Chondrocyte (in vitro differentiated cells): ENCODE data around the gene FNDC11. TPM values are rescaled to one million over a fixed set of nuclear protein-coding genes. Genes with fewer than 3 reads are reported as not detected.

Source experiments
- DNase-seq: peaks from one replicate; pipeline ENCODE4 v3.0.0; 2021; ENCODE audit warnings: mixed read lengths, low spot score
- H3K27ac Mint-ChIP-seq: one replicate; pipeline ENCODE4 v1.8.0; 2021; ENCODE audit warnings: mild to moderate bottlenecking, moderate library complexity, mixed read lengths; ENCODE audit not compliant: unreplicated experiment
- H3K27me3 Mint-ChIP-seq: 2 replicates; pipeline ENCODE4 v1.8.0; 2021; ENCODE audit warnings: low read depth, mixed read lengths
- H3K36me3 Mint-ChIP-seq: 2 replicates; pipeline ENCODE4 v1.8.0; 2021; ENCODE audit warnings: low read depth, mixed read lengths
- H3K4me1 Mint-ChIP-seq: 2 replicates; pipeline ENCODE4 v1.8.0; 2021; ENCODE audit warnings: low read depth, mild to moderate bottlenecking, mixed read lengths
- H3K4me3 Mint-ChIP-seq: one replicate; pipeline ENCODE4 v1.8.0; 2021; ENCODE audit warnings: mild to moderate bottlenecking, moderate library complexity, mixed read lengths; ENCODE audit not compliant: unreplicated experiment
- H3K9me3 Mint-ChIP-seq: 2 replicates; pipeline ENCODE4 v1.8.0; 2021; ENCODE audit warnings: low read depth, mixed read lengths
- total RNA-seq: library from RNA; stranded (reverse); gene quantifications from 3 replicates; pipeline ENCODE4 v1.2.1, GENCODE V29; 2021
- TF ChIP-seq, protein P1 (sequence below): fragments of 200-600 bp; sonication (generic); IDR thresholded peaks from 2 replicates; pipeline ENCODE4 v1.5.0; 2021; ENCODE audit warnings: antibody characterized with exemption, mild to moderate bottlenecking, moderate library complexity

FNDC11 gene
- total RNA-seq, 1 donor from 2014 or later: 0.25 TPM

- H3K27ac Mint-ChIP-seq: no peak overlapping the region
- TF ChIP-seq, protein P1, sequence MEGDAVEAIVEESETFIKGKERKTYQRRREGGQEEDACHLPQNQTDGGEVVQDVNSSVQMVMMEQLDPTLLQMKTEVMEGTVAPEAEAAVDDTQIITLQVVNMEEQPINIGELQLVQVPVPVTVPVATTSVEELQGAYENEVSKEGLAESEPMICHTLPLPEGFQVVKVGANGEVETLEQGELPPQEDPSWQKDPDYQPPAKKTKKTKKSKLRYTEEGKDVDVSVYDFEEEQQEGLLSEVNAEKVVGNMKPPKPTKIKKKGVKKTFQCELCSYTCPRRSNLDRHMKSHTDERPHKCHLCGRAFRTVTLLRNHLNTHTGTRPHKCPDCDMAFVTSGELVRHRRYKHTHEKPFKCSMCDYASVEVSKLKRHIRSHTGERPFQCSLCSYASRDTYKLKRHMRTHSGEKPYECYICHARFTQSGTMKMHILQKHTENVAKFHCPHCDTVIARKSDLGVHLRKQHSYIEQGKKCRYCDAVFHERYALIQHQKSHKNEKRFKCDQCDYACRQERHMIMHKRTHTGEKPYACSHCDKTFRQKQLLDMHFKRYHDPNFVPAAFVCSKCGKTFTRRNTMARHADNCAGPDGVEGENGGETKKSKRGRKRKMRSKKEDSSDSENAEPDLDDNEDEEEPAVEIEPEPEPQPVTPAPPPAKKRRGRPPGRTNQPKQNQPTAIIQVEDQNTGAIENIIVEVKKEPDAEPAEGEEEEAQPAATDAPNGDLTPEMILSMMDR: peak; percentile 43
- DNase-seq: no peak
- H3K4me3 Mint-ChIP-seq: peak overlapping the region; percentile 76
- H3K27me3 Mint-ChIP-seq: no peaks in the 10 kb centered on the region
- H3K36me3 Mint-ChIP-seq: no peaks in the 10 kb centered on the region
- no peaks in the 10 kb centered on the region for H3K9me3 Mint-ChIP-seq
- H3K4me1 Mint-ChIP-seq: peaks cover 16% of the 10 kb centered on the region
These were observed 19.1 kb downstream of the FNDC11 start for GRCh38 chr20:63572788-63573646.

- peaks cover 16% of the 10 kb centered on the region for H3K4me1 Mint-ChIP-seq
- TF ChIP-seq, protein P1: no peak
- no peaks in the 10 kb centered on the region for H3K9me3 Mint-ChIP-seq
- H3K27me3 Mint-ChIP-seq: no peaks in the 10 kb centered on the region
- no peaks in the 10 kb centered on the region for H3K36me3 Mint-ChIP-seq
- DNase-seq: no peak
- H3K27ac Mint-ChIP-seq: peak overlapping the region; percentile 75
- H3K4me3 Mint-ChIP-seq: peak overlapping the region; percentile 76
These were observed 19.7 kb downstream of the FNDC11 start for GRCh38 chr20:63573647-63574131.

DNA sequence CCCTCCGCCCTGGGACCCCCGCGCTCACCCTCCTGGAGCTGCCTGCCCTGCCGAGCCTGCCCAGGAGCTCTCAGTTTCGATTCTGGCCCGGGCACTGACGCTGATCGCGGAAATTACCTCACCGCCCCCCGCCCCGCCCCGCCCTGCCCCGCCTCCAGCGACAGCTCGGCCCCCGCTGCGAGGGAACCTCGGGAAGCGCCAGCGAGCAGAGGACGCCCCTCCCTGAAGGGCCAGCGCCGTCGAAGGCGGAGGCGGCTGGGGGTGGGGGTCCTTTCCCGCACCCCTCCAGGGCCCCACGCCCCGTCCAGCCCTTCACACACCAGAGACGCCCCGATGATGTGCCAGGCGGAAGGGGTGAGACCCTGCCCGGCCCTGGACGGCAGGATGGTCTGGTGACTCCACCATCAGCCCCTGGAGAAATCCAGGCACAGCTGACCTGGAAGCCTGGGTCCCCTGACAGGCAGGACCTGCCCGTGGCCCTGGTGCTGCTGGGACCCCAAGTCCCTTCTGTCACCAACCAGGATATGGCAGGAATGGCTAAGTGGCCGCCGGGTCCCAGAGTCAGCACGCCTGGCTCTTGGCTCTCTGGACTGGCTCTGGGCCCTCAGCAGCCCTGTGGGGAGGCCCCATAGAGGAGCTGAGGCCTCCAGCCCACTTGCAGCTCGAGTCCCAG is 20.3 kb downstream of the FNDC11 start, which contains the start of gene HELZ2:
HELZ2 (minus strand) TSS at position 84 of the 673 bp plus-strand sequence. CDS start 1,854 bp downstream, outside the sequence.
- DNase-seq: no peak
- H3K36me3 Mint-ChIP-seq: no peaks in the 10 kb centered on the region
- TF ChIP-seq, protein P1: no peak
- peak within 1 kb of the TSS; percentile 75 for H3K27ac Mint-ChIP-seq
- H3K4me3 Mint-ChIP-seq: peak within 1 kb of the TSS; percentile 76
- peaks cover 16% of the 10 kb centered on the region for H3K4me1 Mint-ChIP-seq
- H3K27me3 Mint-ChIP-seq: no peaks in the 10 kb centered on the region
- H3K9me3 Mint-ChIP-seq: no peaks in the 10 kb centered on the region

DNA sequence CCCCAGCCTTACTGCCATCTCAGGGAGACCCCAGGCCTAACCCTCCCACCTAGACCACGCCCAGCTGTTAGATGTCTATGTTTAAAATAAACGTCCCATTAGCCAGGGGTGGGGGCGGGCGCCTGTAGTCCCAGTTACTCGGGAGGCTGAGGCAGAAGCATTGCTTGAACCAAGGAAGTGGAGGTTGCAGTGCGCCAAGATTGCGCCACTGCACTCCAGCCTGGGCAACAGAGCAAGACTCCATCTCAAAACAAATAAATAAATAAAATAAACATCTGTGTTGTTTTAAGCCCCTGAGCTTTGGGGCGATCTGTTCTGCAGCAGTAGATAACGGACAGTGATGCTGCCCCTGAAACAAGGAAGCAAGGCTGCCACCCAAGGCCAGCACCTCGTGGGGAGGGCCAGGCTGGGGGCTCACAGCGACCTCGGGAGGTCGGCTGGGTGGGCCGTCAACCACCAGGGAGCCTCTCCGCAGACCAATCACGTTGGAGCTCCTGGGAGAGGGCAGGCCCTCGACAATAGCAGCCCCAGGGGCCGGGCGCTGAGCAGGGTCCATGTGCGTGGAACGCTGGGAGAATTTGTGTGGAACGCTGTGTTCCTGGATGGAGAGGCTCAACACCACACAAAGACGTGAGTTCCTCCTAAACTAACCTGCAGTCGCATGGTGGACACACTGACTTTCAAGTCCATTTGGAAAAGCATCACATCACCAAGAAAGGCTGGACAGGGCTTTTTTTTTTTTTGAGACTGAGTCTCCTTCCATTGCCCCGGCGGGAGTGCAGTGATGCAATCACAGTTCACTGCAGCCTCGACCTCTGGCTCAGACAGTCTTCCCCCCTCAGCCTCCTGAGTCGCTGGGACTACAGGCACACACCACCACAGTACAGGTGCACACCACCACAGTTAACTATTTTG is 21.1 kb downstream of the FNDC11 start:
- H3K27ac Mint-ChIP-seq: peak overlapping the region; percentile 82
- H3K36me3 Mint-ChIP-seq: no peaks in the 10 kb centered on the region
- DNase-seq: no peak
- TF ChIP-seq, protein P1: no peak
- H3K27me3 Mint-ChIP-seq: no peaks in the 10 kb centered on the region
- peak overlapping the region; percentile 48 for H3K4me3 Mint-ChIP-seq
- H3K4me1 Mint-ChIP-seq: peaks cover 16% of the 10 kb centered on the region
- no peaks in the 10 kb centered on the region for H3K9me3 Mint-ChIP-seq
